Cardiac fibroblast (primary cell): ENCODE results near the gene ALDOB.
A peak's percentile ranks its signal among the peaks of the same experiment; 100 is the strongest.
"Not testable (repeated sequence)": the region's sequence is repeated elsewhere in the genome, so short reads cannot be mapped to it uniquely, and the experiment has no call there.

ENCODE experiments used
- DNase-seq, 2 donors: peaks; one replicate each; pipeline versions ENCODE4 v3.0.0 to v3.0.0-alpha.2; 2010; ENCODE audit warnings: low read depth in 2 of 2
- H3K4me3 ChIP-seq, 2 donors: replicated peaks in 1 of 2; 1 replicate in 1 of 2; 2 replicates in 1 of 2; pipeline ENCODE4 v1.5.1; 2011; ENCODE audit warnings: low read depth in 2 of 2, low read length in 2 of 2, mild to moderate bottlenecking in 2 of 2, moderate library complexity in 1 of 2
- CTCF ChIP-seq: IDR thresholded peaks from one replicate; pipeline ENCODE4 v1.5.1; 2011; ENCODE audit warnings: low read depth, mild to moderate bottlenecking, low read length, inconsistent platforms

Gene ALDOB

GRCh38 chr9:101397746-101398067 lies 37.9 kb downstream of the ALDOB start:
- DNase-seq, result no peak

GRCh38 chr9:101394687-101395086 lies 40.9 kb downstream of the ALDOB start:
- no peak for TF ChIP-seq CTCF
- no peak for DNase-seq
- no peak overlapping the region for H3K4me3 ChIP-seq

More at GRCh38 chr9:101397746-101398067, 37.9 kb downstream of the ALDOB start:
- TF ChIP-seq CTCF, result no peak
- H3K4me3 ChIP-seq, result peak overlapping the region; percentile 65 to 76

GRCh38 chr9:101393135-101393534 lies 42.4 kb downstream of the ALDOB start:
- no peak for TF ChIP-seq CTCF
- no peak overlapping the region for H3K4me3 ChIP-seq
- DNase-seq, result no peak

GRCh38 chr9:101388507-101388993 lies 47.0 kb downstream of the ALDOB start:
- TF ChIP-seq CTCF, result peak; percentile 30
- peak; percentile 9 to 21 for DNase-seq
- H3K4me3 ChIP-seq, result no peak overlapping the region

- no peak overlapping the region for H3K4me3 ChIP-seq
- peak; percentile 69 for TF ChIP-seq CTCF
- DNase-seq, result peak; percentile 61 to 70
Measured at GRCh38 chr9:101387871-101388506, 47.6 kb downstream of the ALDOB start.

- DNase-seq, H3K4me3 ChIP-seq: not testable (repeated sequence)
Measured at GRCh38 chr9:101384873-101385536, 50.6 kb downstream of the ALDOB start, which contains the start of gene BAAT. Gene BAAT, minus strand, starts transcription at chr9:101385006. Its CDS starts 13,602 bp downstream, at chr9:101371404.

GRCh38 chr9:101383361-101383760 lies 52.2 kb downstream of the ALDOB start:
- no peak for TF ChIP-seq CTCF
- DNase-seq, result no peak
- H3K4me3 ChIP-seq, result no peak overlapping the region
